Measurements from ENCODE around the gene SEMA3F. TPM values are rescaled to one million over a fixed set of nuclear protein-coding genes. Genes with fewer than 3 reads are reported as not detected.

The SEMA3F gene
- total RNA-seq, 1 experiment from 2014 or later, result 3.9 TPM

DNA sequence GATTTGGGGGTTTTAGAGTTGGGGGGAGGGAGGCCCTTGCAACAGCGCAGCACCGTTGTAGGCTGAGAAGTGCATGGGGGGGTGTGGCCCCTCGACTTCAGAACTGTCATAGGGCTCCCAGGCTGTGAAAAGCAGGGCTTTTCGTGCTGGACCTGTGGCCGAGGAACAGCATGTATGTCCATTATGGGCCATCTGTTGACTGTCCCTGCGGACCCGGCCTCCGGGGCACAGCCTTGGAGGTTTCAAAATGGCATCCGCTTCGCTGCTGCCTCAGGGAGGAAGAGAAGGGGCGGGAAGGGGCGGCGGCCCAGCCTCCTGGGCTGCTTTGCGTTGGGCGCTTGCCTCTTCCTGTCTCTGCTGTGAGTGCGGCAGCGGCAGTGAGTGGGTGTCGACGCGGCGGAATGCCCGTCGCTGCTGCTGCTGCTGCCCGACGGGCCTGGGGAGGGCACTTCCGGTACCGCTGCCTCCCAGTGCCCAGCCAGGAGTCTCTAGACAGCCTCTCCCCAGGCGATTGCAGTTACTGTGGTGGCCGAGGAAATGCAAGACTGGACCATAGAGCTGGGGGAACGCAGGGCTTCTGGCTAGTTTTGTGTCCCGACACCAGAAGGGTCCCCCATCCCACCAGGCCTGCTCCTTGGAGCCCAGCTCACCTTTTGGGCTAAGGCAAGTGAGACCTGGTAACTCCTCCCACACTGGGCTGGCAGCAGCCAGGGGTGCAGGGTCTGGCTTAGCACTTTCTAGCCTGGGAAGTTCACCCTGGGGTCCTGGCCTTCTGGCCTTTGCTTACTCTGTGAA lies 82.8 kb downstream of the SEMA3F start:
- intact Hi-C loops (cut with micrococcal nuclease; ENCODE audit: unreplicated experiment), result no loop called here
- TF ChIP-seq, protein P1, sequence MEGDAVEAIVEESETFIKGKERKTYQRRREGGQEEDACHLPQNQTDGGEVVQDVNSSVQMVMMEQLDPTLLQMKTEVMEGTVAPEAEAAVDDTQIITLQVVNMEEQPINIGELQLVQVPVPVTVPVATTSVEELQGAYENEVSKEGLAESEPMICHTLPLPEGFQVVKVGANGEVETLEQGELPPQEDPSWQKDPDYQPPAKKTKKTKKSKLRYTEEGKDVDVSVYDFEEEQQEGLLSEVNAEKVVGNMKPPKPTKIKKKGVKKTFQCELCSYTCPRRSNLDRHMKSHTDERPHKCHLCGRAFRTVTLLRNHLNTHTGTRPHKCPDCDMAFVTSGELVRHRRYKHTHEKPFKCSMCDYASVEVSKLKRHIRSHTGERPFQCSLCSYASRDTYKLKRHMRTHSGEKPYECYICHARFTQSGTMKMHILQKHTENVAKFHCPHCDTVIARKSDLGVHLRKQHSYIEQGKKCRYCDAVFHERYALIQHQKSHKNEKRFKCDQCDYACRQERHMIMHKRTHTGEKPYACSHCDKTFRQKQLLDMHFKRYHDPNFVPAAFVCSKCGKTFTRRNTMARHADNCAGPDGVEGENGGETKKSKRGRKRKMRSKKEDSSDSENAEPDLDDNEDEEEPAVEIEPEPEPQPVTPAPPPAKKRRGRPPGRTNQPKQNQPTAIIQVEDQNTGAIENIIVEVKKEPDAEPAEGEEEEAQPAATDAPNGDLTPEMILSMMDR (conservative IDR thresholded peaks at IDR 0.05; ENCODE audit: low read depth, low read length), result no peak
- TF ChIP-seq EZH2 (IDR thresholded peaks at IDR 0.05; ENCODE audit: borderline replicate concordance, low read depth, low read length, poor library complexity, severe bottlenecking), result no peak
- no TSS peak for BruUV-seq (replicated peaks)
- Histone ChIP-seq H3K27me3 (replicated peaks; ENCODE audit: insufficient read depth, low read depth, low read length, poor library complexity) (no peaks in the 10 kb centered on the region), H3K9me3 (ENCODE audit: low read depth, low read length, poor library complexity, severe bottlenecking) (no peaks in the 10 kb centered on the region), H3K36me3 (ENCODE audit: insufficient read depth, low read length, poor library complexity, severe bottlenecking) (no peaks in the 10 kb centered on the region), H3K27ac (ENCODE audit: low read depth, low read length, poor library complexity, severe bottlenecking) (peak overlapping the region; percentile 77), H3K4me1 (ENCODE audit: insufficient read depth, low read length, poor library complexity, severe bottlenecking) (peaks cover 14% of the 10 kb centered on the region), H3K4me3 (ENCODE audit: low read depth, low read length, poor library complexity, severe bottlenecking) (peak overlapping the region; percentile 76)
- ChIA-PET CTCF (interaction anchor here (0.6 kb wide), 2 partner anchors 83 to 108 kb away, joined by 5 to 9 read pairs; partner anchors contain the start of gene ZMYND10), POLR2A (ENCODE audit: low non-redundant PET) (no interaction called here)
- peak; percentile 83 for DNase-seq (ENCODE audit: low spot score)

DNA sequence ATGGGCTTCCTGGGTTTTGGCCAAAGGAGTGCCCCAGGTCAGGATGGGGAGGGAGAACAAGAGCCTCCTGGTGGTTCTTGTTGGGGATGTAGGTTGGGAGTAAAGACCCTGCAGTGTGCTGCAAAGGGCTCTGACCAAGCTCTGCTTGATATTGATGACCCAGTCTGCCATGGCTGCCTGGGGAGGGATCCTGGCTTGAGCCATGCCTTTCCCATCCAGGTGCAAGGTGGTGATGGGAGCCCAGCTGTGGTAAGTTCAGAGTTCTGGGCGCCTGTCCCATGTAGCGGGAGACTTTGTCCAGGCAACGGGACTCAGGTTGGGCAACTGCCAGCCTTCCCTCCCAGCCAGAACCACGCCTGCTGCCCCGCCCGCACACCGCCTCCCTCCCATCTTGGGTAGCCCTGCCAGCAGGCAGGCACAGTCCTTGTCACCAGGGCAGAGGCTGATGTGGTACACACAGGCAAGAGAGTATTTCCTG lies 83.5 kb downstream of the SEMA3F start:
- H3K27ac ChIP-seq (ENCODE audit: low read depth, low read length, poor library complexity, severe bottlenecking), result peak overlapping the region; percentile 77
- TF ChIP-seq, protein P1 (conservative IDR thresholded peaks at IDR 0.05; ENCODE audit: low read depth, low read length), result no peak
- no peak for TF ChIP-seq EZH2 (IDR thresholded peaks at IDR 0.05; ENCODE audit: borderline replicate concordance, low read depth, low read length, poor library complexity, severe bottlenecking)
- DNase-seq (ENCODE audit: low spot score), result peak; percentile 30
- peak overlapping the region; percentile 76 for H3K4me3 ChIP-seq (ENCODE audit: low read depth, low read length, poor library complexity, severe bottlenecking)
- POLR2A ChIA-PET (ENCODE audit: low non-redundant PET), result no interaction called here
- no peaks in the 10 kb centered on the region for H3K36me3 ChIP-seq (ENCODE audit: insufficient read depth, low read length, poor library complexity, severe bottlenecking)
- CTCF ChIA-PET, result interaction anchor here (0.6 kb wide), 1 partner anchor 83 kb away, joined by 9 read pairs; no protein-coding TSS in a partner anchor
- peaks cover 14% of the 10 kb centered on the region for H3K4me1 ChIP-seq (ENCODE audit: insufficient read depth, low read length, poor library complexity, severe bottlenecking)
- no TSS peak for BruUV-seq (replicated peaks)
- intact Hi-C loops (cut with micrococcal nuclease; ENCODE audit: unreplicated experiment), result no loop called here
- no peaks in the 10 kb centered on the region for H3K27me3 ChIP-seq (replicated peaks; ENCODE audit: insufficient read depth, low read depth, low read length, poor library complexity)
- H3K9me3 ChIP-seq (ENCODE audit: low read depth, low read length, poor library complexity, severe bottlenecking), result no peaks in the 10 kb centered on the region

Small RNA genes within 50 kb of the gene (microRNA-seq; reads per million reads assigned to microRNA genes)
- gene MIR566 (not detected), gene MIR5787 (not detected)

Other genes with a start within 250 kb of the SEMA3F start
- 7.5 and 7.7 TPM in 2 replicates for gene MON1A, start 225.5 kb upstream of the SEMA3F start, total RNA-seq (2021)
- 55.9 and 64.3 TPM in 2 replicates for gene RBM6, start 215.2 kb upstream of the SEMA3F start, total RNA-seq (2021)
- gene RBM5, start 66.4 kb upstream of the SEMA3F start, total RNA-seq (2021), result 80.6 and 89.7 TPM in 2 replicates
- not detected in 2 replicates for gene GNAT1, start 36.3 kb downstream of the SEMA3F start, total RNA-seq (2021)
- gene SLC38A3, start 49.9 kb downstream of the SEMA3F start, total RNA-seq (2021), result 0.31 TPM in 1 of 2 replicates, not detected in the other
- gene GNAI2, start 80.9 kb downstream of the SEMA3F start, total RNA-seq (2021), result 115 and 124 TPM in 2 replicates
- gene SEMA3B, start 113.8 kb downstream of the SEMA3F start, total RNA-seq (2021), result 0.43 and 2.0 TPM in 2 replicates
- gene LSMEM2, start 123.8 kb downstream of the SEMA3F start, total RNA-seq (2021), result not detected in 2 replicates
- gene IFRD2, start 137.1 kb downstream of the SEMA3F start, total RNA-seq (2021), result 62.2 and 77.4 TPM in 2 replicates
- gene HYAL3, start 144.1 kb downstream of the SEMA3F start, total RNA-seq (2021), result 3.0 and 3.7 TPM in 2 replicates
- gene NAA80, start 144.1 kb downstream of the SEMA3F start, total RNA-seq (2021), result 5.3 and 7.0 TPM in 2 replicates
- 0.37 TPM in 1 of 2 replicates, not detected in the other for gene HYAL1, start 148.2 kb downstream of the SEMA3F start, total RNA-seq (2021)
- 17.7 and 18.1 TPM in 2 replicates for gene HYAL2, start 167.4 kb downstream of the SEMA3F start, total RNA-seq (2021)
- gene TUSC2, start 172.9 kb downstream of the SEMA3F start, total RNA-seq (2021), result 14.6 and 15.2 TPM in 2 replicates
- 10.2 and 14.4 TPM in 2 replicates for gene RASSF1, start 185.5 kb downstream of the SEMA3F start, total RNA-seq (2021)
- 0.67 and 1.0 TPM in 2 replicates for gene ZMYND10, start 190.4 kb downstream of the SEMA3F start, total RNA-seq (2021)
- 15.2 and 16.0 TPM in 2 replicates for gene NPRL2, start 195.5 kb downstream of the SEMA3F start, total RNA-seq (2021)
- 7.9 and 8.2 TPM in 2 replicates for gene CYB561D2, start 195.5 kb downstream of the SEMA3F start, total RNA-seq (2021)
- 17.3 and 19.4 TPM in 2 replicates for gene TMEM115, start 204.2 kb downstream of the SEMA3F start, total RNA-seq (2021)

All from A673 (cell line).